RWPE1 (cell line): ENCODE results near the gene HLA-DRB5.
"Not testable (repeated sequence)": the region's sequence is repeated elsewhere in the genome, so short reads cannot be mapped to it uniquely, and the experiment has no call there.

Experiments used
- CTCF ChIA-PET: fragments of 350-600 bp; sonication (Branson Sonifier 250); formaldehyde crosslinking; extraction: SDS; loops from one replicate; lab custom pipeline; 2021; lab: Yijun Ruan, JAX
- POLR2A ChIA-PET: fragments of 400-600 bp; formaldehyde crosslinking; extraction: SDS; loops from one replicate; lab custom pipeline; 2020; ENCODE audit warnings: antibody characterized with exemption; ENCODE audit not compliant: low non-redundant PET; lab: Yijun Ruan, JAX
- DNase-seq: peaks from one replicate; pipeline ENCODE4 v3.0.0; 2012; ENCODE audit warnings: low spot score
- H3K27ac ChIP-seq: fragments of 450-650 bp; 2 replicates; pipeline ENCODE4 v1.5.1; 2017
- TF ChIP-seq, protein P1 (sequence below): fragments of 450-650 bp; conservative IDR thresholded peaks from 2 replicates; pipeline ENCODE4 v1.5.1; 2017; ENCODE audit warnings: low read depth, mild to moderate bottlenecking

Gene HLA-DRB5

DNA sequence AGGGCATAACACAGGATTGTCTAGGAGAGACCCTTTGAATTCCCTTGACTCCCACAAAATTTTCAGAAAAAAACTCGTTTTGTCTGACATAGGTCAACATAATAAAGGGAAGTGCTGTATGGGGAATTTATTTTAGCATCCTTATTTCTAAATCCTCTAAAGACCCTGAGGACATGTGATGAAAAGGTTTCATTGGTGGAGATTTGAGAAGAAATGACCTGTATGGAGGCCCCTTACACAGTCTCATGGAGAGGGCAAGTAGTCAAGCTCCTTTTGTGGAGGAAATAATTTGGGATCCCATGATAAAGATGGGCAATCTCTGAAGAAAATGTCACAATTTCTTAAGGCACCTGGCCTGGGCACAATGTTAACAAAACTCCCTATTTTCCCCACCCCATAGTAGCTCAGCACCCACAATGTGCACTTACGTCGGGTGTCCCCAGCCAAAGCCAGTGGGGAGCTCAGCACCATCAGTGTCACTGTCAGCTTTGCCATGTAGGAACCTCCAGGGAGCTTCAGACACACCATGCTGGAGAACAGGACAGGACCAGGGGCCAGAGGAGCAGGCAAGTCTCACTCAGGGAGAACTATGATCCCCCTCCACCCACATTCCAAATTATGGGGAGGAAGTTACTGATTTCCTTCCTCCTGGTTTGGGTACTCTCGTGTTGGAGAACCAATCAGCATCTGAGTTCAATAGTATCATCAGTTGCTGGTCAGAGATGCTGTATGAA, at the start of gene HLA-DRB5:
TSS of gene HLA-DRB5 (minus strand) at position 591 of the 734 bp plus-strand sequence. CDS start at position 528, 63 bp downstream.
- DNase-seq = no peak
- POLR2A ChIA-PET = no interaction called here
- CTCF ChIA-PET = no interaction called here
- H3K27ac ChIP-seq = no peak within 1 kb of the TSS
- TF ChIP-seq, protein P1, sequence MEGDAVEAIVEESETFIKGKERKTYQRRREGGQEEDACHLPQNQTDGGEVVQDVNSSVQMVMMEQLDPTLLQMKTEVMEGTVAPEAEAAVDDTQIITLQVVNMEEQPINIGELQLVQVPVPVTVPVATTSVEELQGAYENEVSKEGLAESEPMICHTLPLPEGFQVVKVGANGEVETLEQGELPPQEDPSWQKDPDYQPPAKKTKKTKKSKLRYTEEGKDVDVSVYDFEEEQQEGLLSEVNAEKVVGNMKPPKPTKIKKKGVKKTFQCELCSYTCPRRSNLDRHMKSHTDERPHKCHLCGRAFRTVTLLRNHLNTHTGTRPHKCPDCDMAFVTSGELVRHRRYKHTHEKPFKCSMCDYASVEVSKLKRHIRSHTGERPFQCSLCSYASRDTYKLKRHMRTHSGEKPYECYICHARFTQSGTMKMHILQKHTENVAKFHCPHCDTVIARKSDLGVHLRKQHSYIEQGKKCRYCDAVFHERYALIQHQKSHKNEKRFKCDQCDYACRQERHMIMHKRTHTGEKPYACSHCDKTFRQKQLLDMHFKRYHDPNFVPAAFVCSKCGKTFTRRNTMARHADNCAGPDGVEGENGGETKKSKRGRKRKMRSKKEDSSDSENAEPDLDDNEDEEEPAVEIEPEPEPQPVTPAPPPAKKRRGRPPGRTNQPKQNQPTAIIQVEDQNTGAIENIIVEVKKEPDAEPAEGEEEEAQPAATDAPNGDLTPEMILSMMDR = no peak

DNA sequence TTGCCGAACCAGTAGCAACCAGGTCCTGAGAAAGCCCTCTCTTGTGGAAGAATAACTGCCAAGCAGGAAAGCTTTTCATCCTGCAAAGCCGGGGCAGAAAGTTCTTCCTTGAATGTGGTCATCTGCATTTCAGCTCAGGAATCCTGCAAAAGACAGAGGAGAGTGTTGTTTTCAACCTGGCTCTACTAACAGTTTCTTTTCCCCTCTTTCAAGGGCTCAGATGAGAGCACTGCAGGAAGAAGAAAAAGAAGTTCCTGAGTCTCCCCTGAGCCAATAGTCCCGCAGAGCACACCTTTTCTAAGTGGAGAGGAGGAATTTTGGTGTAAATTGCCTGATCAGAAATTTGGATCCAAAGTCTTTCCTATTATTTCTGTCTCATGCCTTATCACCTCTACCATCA, 48.9 kb upstream of the HLA-DRB5 start:
- CTCF ChIA-PET = no interaction called here
- H3K27ac ChIP-seq = no peak overlapping the region
- DNase-seq = no peak
- TF ChIP-seq, protein P1 = no peak
- POLR2A ChIA-PET = no interaction called here

DNA sequence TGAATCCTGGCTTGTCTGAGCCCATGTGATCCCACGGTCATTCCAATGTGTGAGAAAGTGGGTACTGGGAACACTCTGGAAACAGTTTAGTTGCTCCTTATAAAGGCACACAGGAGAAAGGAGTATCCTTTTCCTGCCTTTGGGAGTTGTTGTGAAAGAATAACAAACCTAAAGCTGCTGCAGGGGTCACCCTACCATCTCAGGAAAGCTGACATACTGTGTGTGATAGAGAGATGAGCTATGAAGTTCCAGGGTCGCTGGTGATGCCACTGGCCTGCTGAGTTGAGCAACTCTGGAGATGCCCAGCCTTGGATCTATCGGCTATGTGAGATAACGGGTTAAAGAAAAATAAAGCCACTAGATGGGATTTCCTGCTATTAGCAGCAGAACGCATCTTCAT, 47.4 kb upstream of the HLA-DRB5 start:
- POLR2A ChIA-PET, H3K27ac ChIP-seq, DNase-seq: not testable (repeated sequence)
- CTCF ChIA-PET = interaction anchor here (0.7 kb wide), 1 partner anchor 137 kb away, joined by 3 read pairs; no protein-coding TSS in a partner anchor

DNA sequence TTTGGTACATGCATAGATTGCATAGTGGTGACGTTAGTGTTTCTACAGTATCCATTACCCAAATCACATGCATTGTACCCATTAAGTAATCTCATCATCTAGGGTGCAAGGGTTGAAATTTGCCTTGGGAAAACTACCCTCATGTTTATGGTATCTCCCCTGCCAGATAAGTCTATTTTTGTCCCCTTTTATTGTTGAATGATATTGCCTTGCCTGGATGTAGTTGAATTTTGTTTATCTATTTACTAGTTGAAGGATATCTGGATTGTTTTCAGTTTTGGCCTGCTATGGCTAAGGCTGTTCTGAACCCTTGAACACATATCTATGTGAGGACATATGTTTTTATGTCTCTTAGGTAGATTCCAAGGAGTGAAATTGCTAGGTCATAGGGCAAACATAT, 46.2 kb upstream of the HLA-DRB5 start:
- POLR2A ChIA-PET = no interaction called here
- H3K27ac ChIP-seq = no peak overlapping the region
- DNase-seq = no peak
- TF ChIP-seq, protein P1 = no peak
- CTCF ChIA-PET = no interaction called here

DNA sequence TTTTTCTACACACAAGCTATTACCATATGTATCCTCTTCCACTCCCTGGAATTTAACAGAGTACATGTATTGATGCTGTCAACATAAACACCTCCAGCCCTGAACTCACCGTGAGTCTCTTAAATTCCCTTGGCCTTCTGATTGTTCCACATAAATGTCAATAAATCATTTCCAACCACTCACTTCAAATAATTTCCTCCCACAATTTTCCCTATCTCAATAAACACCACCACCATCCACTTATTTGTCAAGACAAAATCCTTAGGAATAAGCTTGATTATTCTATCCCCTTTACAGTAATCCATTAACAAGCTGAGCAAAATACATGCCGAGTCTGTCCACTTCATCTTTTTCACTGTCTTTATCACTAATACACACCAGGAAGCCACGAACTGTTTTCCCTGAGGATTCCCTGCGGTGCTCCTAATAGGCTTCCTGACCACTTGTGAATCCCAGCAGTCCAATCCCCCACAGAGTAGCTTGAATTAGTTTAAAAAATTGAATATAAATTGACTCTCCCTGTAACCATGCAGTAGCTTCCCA, 40.3 kb upstream of the HLA-DRB5 start:
- POLR2A ChIA-PET = no interaction called here
- DNase-seq = no peak
- H3K27ac ChIP-seq = no peak overlapping the region
- CTCF ChIA-PET = interaction anchor here (0.5 kb wide), 1 partner anchor 300 kb away, joined by 3 read pairs; no protein-coding TSS in a partner anchor
- TF ChIP-seq, protein P1 = no peak

DNA sequence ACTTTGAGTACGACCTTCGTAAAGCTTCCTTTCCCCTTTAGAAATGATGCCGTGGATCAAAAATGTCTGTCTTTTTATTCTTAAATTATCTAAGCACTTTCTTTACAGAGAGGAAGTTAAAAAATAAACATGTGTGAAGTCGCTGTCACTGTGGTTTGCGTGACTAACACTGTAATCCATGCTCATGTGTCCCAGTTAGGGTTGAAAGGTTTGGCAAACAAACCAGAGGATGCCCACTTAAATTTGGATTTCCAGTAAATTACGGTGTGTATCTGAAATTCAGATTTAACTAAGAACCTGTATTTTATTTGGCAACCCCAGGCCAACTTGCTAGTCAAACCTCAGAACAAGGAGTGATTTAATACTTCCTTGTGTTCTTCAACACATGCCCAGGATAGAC, 38.5 kb upstream of the HLA-DRB5 start:
- CTCF ChIA-PET = no interaction called here
- H3K27ac ChIP-seq = no peak overlapping the region
- TF ChIP-seq, protein P1 = no peak
- POLR2A ChIA-PET = no interaction called here
- no peak for DNase-seq

DNA sequence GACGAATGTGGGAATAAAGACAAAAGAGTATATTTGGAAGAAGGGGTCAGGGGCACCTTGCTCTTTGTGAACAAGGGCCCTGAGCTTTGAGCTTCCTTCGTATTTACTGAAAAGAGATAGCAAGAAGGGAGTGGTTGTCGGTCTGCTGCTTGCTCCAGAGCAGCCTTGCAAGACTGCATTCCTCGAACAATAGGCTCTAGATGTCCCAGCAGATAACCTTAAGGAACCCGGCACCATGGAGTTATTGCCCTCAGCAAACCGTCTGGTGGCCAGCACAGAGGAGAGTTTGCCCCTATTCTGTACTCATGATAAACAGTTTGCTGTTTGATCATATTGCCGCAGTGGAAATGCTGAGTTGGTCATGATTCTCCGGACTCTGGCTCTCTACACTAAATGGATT, 36.9 kb upstream of the HLA-DRB5 start:
- ChIA-PET CTCF (no interaction called here), POLR2A (no interaction called here)
- TF ChIP-seq, protein P1 = no peak
- H3K27ac ChIP-seq = no peak overlapping the region
- DNase-seq = no peak
